ENCODE data around the gene GPATCH2L.

GRCh38 chr14:76261371-76261811 is 109.7 kb downstream of the GPATCH2L start:
- TF ChIP-seq ZNF274 (IDR thresholded peaks at IDR 0.05; ENCODE audit: low read depth, low read length), result no peak
- no peak for TF ChIP-seq YY1 (IDR thresholded peaks at IDR 0.05; ENCODE audit: insufficient read depth, insufficient read length)
- no peak for TF ChIP-seq SUZ12 (IDR thresholded peaks at IDR 0.05; ENCODE audit: extremely low read depth, insufficient read depth, insufficient read length)
